IMR-90 (cell line): Measurements from ENCODE around the gene PBRM1. TPM values are rescaled to one million over a fixed set of nuclear protein-coding genes. Genes with fewer than 3 reads are reported as not detected.

Experiments
- ATAC-seq: fragments of 200-7000 bp; cut with Tn5 transposase; 2 replicates; pipeline ENCODE4 v1.9.1; 2020; ENCODE audit warnings: low read depth, mild to moderate bottlenecking, moderate library complexity
- BruUV-seq: library from RNA; stranded (reverse); fragments of 400-500 nt; replicated peaks from 2 replicates; lab custom pipeline; 2021; lab: Mats Ljungman, UMichigan
- CTCF ChIA-PET: fragments of 300-600 bp; formaldehyde crosslinking; extraction: SDS; loops from one replicate; lab custom pipeline; 2021; ENCODE audit warnings: antibody characterized with exemption; lab: Yijun Ruan, JAX
- POLR2A ChIA-PET: fragments of 300-600 bp; sonication (Branson Sonifier 250); formaldehyde crosslinking; loops from one replicate; lab custom pipeline; 2022; ENCODE audit warnings: antibody characterized with exemption; ENCODE audit not compliant: unreplicated experiment; lab: Charles Lee
- DNase-seq: peaks from one replicate; pipeline ENCODE4 v3.0.0; 2013
- H2AFZ ChIP-seq: replicated peaks from 2 replicates; pipeline ENCODE3; 2013; ENCODE audit warnings: low read length, mild to moderate bottlenecking; ENCODE audit not compliant: poor library complexity
- H2AK5ac ChIP-seq: 2 replicates; pipeline ENCODE4 v1.6.1; 2013; ENCODE audit warnings: low read depth, low read length, inconsistent platforms
- H2AK9ac ChIP-seq: replicated peaks from 2 replicates; pipeline ENCODE3; 2013; ENCODE audit warnings: mild to moderate bottlenecking, low read depth, low read length, moderate library complexity; ENCODE audit not compliant: poor library complexity
- H2BK120ac ChIP-seq: 2 replicates; pipeline ENCODE4 v1.6.1; 2013; ENCODE audit warnings: low read depth, low read length, inconsistent platforms
- H2BK15ac ChIP-seq: 3 replicates; pipeline ENCODE4 v1.6.1; 2013; ENCODE audit warnings: low read depth, low read length, inconsistent platforms
- H2BK20ac ChIP-seq: 2 replicates; pipeline ENCODE4 v1.6.1; 2013; ENCODE audit warnings: low read depth, mild to moderate bottlenecking, inconsistent platforms, low read length, moderate library complexity
- H2BK5ac ChIP-seq: 2 replicates; pipeline ENCODE4 v1.6.1; 2013; ENCODE audit warnings: mild to moderate bottlenecking, low read depth, low read length, inconsistent platforms; ENCODE audit not compliant: poor library complexity, severe bottlenecking
- H3K14ac ChIP-seq: replicated peaks from 2 replicates; pipeline ENCODE4 v1.6.1; 2013; ENCODE audit warnings: low read depth, low read length, inconsistent platforms
- H3K18ac ChIP-seq: 2 replicates; pipeline ENCODE4 v1.6.1; 2013; ENCODE audit warnings: low read depth, low read length, control low read depth
- H3K23ac ChIP-seq: 2 replicates; pipeline ENCODE4 v1.6.1; 2013; ENCODE audit warnings: low read depth, low read length, inconsistent platforms
- H3K27ac ChIP-seq: 2 replicates; pipeline ENCODE4 v1.5.1; 2013; ENCODE audit warnings: mild to moderate bottlenecking, control low read depth, low read length; ENCODE audit not compliant: insufficient read depth
- H3K27me3 ChIP-seq: 2 replicates; pipeline ENCODE4 v1.6.1; 2013; ENCODE audit warnings: low read length; ENCODE audit not compliant: control insufficient read depth, insufficient read depth
- H3K36me3 ChIP-seq: 2 replicates; pipeline ENCODE4 v1.6.1; 2013; ENCODE audit warnings: low read length, mixed read lengths; ENCODE audit not compliant: control insufficient read depth, insufficient read depth
- H3K4ac ChIP-seq: 2 replicates; pipeline ENCODE4 v1.6.1; 2013; ENCODE audit warnings: low read depth, low read length, inconsistent platforms
- H3K4me1 ChIP-seq: 2 replicates; pipeline ENCODE4 v1.6.1; 2013; ENCODE audit warnings: low read length, mixed read lengths; ENCODE audit not compliant: control insufficient read depth, insufficient read depth
- H3K4me2 ChIP-seq: 2 replicates; pipeline ENCODE4 v1.6.1; 2013; ENCODE audit warnings: low read depth, mild to moderate bottlenecking, control low read depth, low read length, moderate library complexity
- H3K4me3 ChIP-seq: 2 replicates; pipeline ENCODE4 v1.5.1; 2013; ENCODE audit warnings: low read depth, mild to moderate bottlenecking, control low read depth, low read length, moderate library complexity; ENCODE audit not compliant: insufficient read depth
- H3K56ac ChIP-seq: 2 replicates; pipeline ENCODE4 v1.6.1; 2013; ENCODE audit warnings: low read length, inconsistent platforms; ENCODE audit not compliant: insufficient read depth; ENCODE audit errors: extremely low read depth
- H3K79me1 ChIP-seq, 2 experiments: 2 replicates each; pipeline ENCODE4 v1.6.1; 2013; ENCODE audit warnings: low read length in 2 of 2, inconsistent platforms in 1 of 2, low read depth in 1 of 2
- H3K9ac ChIP-seq: 2 replicates; pipeline ENCODE4 v1.6.1; 2013; ENCODE audit warnings: low read depth, low read length, control low read depth
- H3K9me1 ChIP-seq: 2 replicates; pipeline ENCODE4 v1.6.1; 2013; ENCODE audit warnings: low read length, inconsistent platforms; ENCODE audit not compliant: insufficient read depth
- H3K9me3 ChIP-seq: 2 replicates; pipeline ENCODE4 v1.6.1; 2013; ENCODE audit warnings: low read length; ENCODE audit not compliant: control insufficient read depth, insufficient read depth
- H4K20me1 ChIP-seq: 2 replicates; pipeline ENCODE4 v1.6.1; 2013; ENCODE audit warnings: low read length, inconsistent platforms; ENCODE audit not compliant: insufficient read depth
- H4K5ac ChIP-seq: 2 replicates; pipeline ENCODE4 v1.6.1; 2013; ENCODE audit warnings: mild to moderate bottlenecking, low read depth, low read length, control low read depth
- H4K8ac ChIP-seq, 2 experiments: 2 replicates each; pipeline ENCODE4 v1.6.1; 2013; ENCODE audit warnings: low read depth in 2 of 2, low read length in 2 of 2, control low read depth in 1 of 2, inconsistent platforms in 1 of 2
- H4K91ac ChIP-seq: 2 replicates; pipeline ENCODE4 v1.6.1; 2013; ENCODE audit warnings: low read depth, low read length, inconsistent platforms; ENCODE audit not compliant: insufficient read depth
- BHLHE40 ChIP-seq: fragments of 150-350 bp; IDR thresholded peaks from 2 replicates; pipeline ENCODE4 v1.6.1; 2016; ENCODE audit warnings: mild to moderate bottlenecking, low read depth, low read length
- CEBPB ChIP-seq: IDR thresholded peaks from 2 replicates; pipeline ENCODE4 v1.6.1; 2012; ENCODE audit warnings: low read depth, low read length, improper control_type of control experiment
- CHD1 ChIP-seq: IDR thresholded peaks from 2 replicates; pipeline ENCODE4 v1.6.1; 2012; ENCODE audit warnings: low read depth, low read length, improper control_type of control experiment
- FOS ChIP-seq: fragments of 150-350 bp; IDR thresholded peaks from 2 replicates; pipeline ENCODE4 v1.6.1; 2016; ENCODE audit warnings: low read depth, low read length
- NFE2L2 ChIP-seq: fragments of 150-350 bp; IDR thresholded peaks from 2 replicates; pipeline ENCODE4 v1.6.1; 2016; ENCODE audit warnings: low read depth, mild to moderate bottlenecking, low read length
- POLR2A ChIP-seq: IDR thresholded peaks from 2 replicates; pipeline ENCODE4 v1.6.1; 2012; ENCODE audit warnings: mild to moderate bottlenecking, low read depth, low read length
- RAD21 ChIP-seq: IDR thresholded peaks from 2 replicates; pipeline ENCODE4 v1.6.1; 2012; ENCODE audit warnings: low read length, improper control_type of control experiment
- RFX5 ChIP-seq: IDR thresholded peaks from 2 replicates; pipeline ENCODE4 v1.8.0; 2012; ENCODE audit warnings: low read depth, mild to moderate bottlenecking, low read length, moderate library complexity
- USF2 ChIP-seq: fragments of 150-350 bp; IDR thresholded peaks from 2 replicates; pipeline ENCODE4 v1.6.1; 2017; ENCODE audit warnings: mild to moderate bottlenecking, antibody characterized with exemption, low read length, low read depth
- WGBS, 2 experiments: methylation state at CpG; one replicate each; pipeline versions ENCODE4 v1.1.5 to v1.1.7; 2013; ENCODE audit warnings: missing lambda C conversion rate in 2 of 2; ENCODE audit not compliant: insufficient read length in 1 of 2; ENCODE audit errors: extremely low coverage in 2 of 2; 5-methylcytosine and 5-hydroxymethylcytosine counted together
- dilution Hi-C: fragments of 300-500 bp; cut with HindIII; formaldehyde crosslinking; loops from one replicate; pipeline ENCODE4 v1.14.3; 2018; ENCODE audit warnings: low sequenced_read_pairs; ENCODE audit not compliant: unreplicated experiment
- in situ Hi-C: fragments of 300-500 bp; cut with MboI; formaldehyde crosslinking; loops from 3 replicates; pipeline ENCODE4 v1.14.3; 2019; ENCODE audit warnings: low sequenced_read_pairs, inconsistent platforms, mixed read lengths
- intact Hi-C: fragments of 100-400 bp; cut with micrococcal nuclease; formaldehyde crosslinking; loops from 2 replicates; pipeline ENCODE4 v1.10.0; 2022
- polyA plus RNA-seq, 3 experiments: library from polyadenylated mRNA; depleted of rRNA; stranded (reverse); fragments of >200 nt; gene quantifications; 2 replicates each; pipeline ENCODE4 v1.2.3, GENCODE V29; 2012; ENCODE audit warnings: low replicate concordance in 1 of 3
- total RNA-seq: library from RNA; depleted of rRNA; stranded (reverse); fragments of >200 nt; gene quantifications from 2 replicates; pipeline ENCODE4 v1.2.3, GENCODE V29; 2012

The PBRM1 gene
- total and polyA plus RNA-seq, 2 of the 4 experiments (the other 2 are of a cell fraction), result 16.5 to 72.6 TPM

- no peak overlapping the region for H2BK15ac ChIP-seq
- DNase-seq (no peak), ATAC-seq (no peak)
- ChIA-PET CTCF (no interaction called here), POLR2A (no interaction called here)
- H3K27me3 ChIP-seq, result no peaks in the 10 kb centered on the region
- H4K8ac ChIP-seq, result no peak overlapping the region
- H3K79me1 ChIP-seq, result peaks cover 4 to 16% of the 10 kb centered on the region in 2 experiments; a peak in 3 of 4 replicates
- in situ Hi-C loops, result no loop called here
- no peaks in the 10 kb centered on the region for H3K9me3 ChIP-seq
- no peak overlapping the region for H3K14ac ChIP-seq
- H2AK5ac ChIP-seq, result no peak overlapping the region
- no peak overlapping the region for H2BK20ac ChIP-seq
- H3K56ac ChIP-seq, result no peak overlapping the region
- intact Hi-C loops, result no loop called here
- H4K20me1 ChIP-seq, result 0 out of 2 replicates have a peak, but pooled peaks cover 1% of the 10 kb centered on the region
- dilution Hi-C loops, result no loop called here
- no TSS peak for BruUV-seq
- H3K4me3 ChIP-seq, result no peak overlapping the region
- H3K9ac ChIP-seq, result no peak overlapping the region
- H4K5ac ChIP-seq, result no peak overlapping the region
- H3K4me1 ChIP-seq, result no peaks in the 10 kb centered on the region
- no peak overlapping the region for H3K4me2 ChIP-seq
- TF ChIP-seq RFX5, result no peak
- no peak for TF ChIP-seq CHD1
- TF ChIP-seq CEBPB, result no peak
- TF ChIP-seq USF2, result no peak
- TF ChIP-seq FOS, result no peak
- TF ChIP-seq RAD21, result no peak
- no peak for TF ChIP-seq POLR2A
- no peak for TF ChIP-seq BHLHE40
- TF ChIP-seq NFE2L2, result no peak
- H2BK5ac ChIP-seq, result no peak overlapping the region
- H3K36me3 ChIP-seq, result peaks cover 12% of the 10 kb centered on the region
- no peak overlapping the region for H4K91ac ChIP-seq
- no peak overlapping the region for H2AK9ac ChIP-seq
- 0 out of 2 replicates have a peak, but pooled peaks cover 4% of the 10 kb centered on the region for H3K9me1 ChIP-seq
- H3K27ac ChIP-seq, result no peak overlapping the region
- no peak overlapping the region for H2BK120ac ChIP-seq
- 89% methylated on average over 5 of the region's 17 CpGs; no CpG with 5 or more reads in 1 of the 2 experiments for WGBS, 2 experiments
- no peak overlapping the region for H2AFZ ChIP-seq
- H3K18ac ChIP-seq, result no peak overlapping the region
- no peak overlapping the region for H3K23ac ChIP-seq
- H3K4ac ChIP-seq, result no peak overlapping the region
Observed at GRCh38 chr3:52712291-52713212, 26.8 kb upstream of the PBRM1 start.
